T-helper 2 cell (primary cell): ENCODE data around the gene ZCCHC12.
"Not testable (repeated sequence)": the region's sequence is repeated elsewhere in the genome, so short reads cannot be mapped to it uniquely, and the experiment has no call there.

Experiments
- DNase-seq, 5 experiments: peaks; one replicate each; pipeline versions ENCODE4 v3.0.0 to v3.0.0-alpha.2; 2012 to 2022
- total RNA-seq, 2 donors: gene quantifications; one replicate each; lab custom pipeline; 2026; lab: John Stamatoyannopoulos, UW

ZCCHC12 gene
- total RNA-seq: 0.62 to 1.0 reads per million in 2 donors

DNA sequence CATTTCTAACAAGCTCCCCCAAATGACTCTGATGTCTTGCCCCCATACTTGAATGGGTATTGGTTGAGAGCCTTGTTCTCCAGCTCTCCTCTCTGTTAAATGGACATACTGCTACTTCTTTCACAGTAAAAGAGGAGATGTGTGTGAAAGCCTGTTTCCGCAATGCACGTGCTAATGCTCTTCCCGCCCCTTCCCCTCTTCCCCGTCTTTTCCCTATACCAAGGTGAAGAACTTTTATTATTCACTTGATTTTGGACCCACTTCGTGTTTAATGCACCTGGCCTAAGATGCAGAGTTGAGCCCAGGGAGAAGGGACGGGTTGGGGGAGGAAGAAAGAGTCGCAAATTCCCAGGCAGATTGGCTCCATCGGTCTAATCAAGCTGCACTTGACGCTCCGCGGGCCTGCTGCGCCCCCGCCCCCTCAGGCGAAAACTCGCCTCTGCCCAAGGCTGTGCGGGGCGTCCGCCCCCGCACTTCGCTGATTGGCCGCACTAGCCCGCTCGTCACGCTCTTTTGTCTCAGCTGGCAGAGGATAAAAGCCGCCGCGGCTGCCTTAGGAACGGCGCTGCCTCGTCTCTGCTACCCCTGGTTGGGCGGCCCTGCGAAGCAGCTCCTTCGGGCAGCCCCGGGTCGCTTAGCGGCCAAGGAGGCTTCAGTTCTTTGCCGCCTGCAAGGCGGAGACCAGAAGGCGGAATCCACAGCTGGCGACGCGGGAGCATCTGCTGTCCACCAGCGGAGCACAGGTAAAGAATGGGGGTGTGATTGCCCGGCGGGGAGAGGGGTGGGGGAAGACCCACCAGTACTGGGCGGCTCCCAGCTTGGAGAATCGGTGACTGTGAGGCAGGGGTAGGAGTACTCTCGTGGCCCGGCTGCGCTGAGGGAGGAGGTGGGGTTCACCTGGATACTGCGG lies at the start of gene ZCCHC12:
Gene ZCCHC12 (plus strand): TSS at position 562 of the 910 bp plus-strand sequence. CDS start 1,421 bp downstream, outside the sequence.
- DNase-seq: peak in 3 of 5 experiments; percentile 19 to 35 (median 28)

DNA sequence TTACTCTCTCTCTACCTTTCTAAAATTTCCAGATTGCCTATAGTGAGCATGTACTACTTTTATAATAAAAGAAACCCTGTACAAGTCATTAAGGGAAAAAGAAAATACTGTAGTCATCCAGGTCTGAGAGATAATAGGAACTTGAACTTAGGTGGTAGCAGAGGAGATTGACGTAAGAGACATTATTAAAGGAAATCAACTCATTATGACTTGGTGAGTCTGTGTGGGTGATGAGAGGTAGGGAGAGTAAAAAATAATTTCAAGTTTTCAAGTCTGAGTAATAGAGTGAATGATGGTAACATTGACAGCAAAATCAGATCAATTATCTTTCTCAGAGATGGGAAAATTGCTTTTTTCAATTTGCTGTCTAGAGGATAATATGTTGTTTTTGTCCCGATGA lies 44.0 kb upstream of the ZCCHC12 start:
- no peak for DNase-seq

DNA sequence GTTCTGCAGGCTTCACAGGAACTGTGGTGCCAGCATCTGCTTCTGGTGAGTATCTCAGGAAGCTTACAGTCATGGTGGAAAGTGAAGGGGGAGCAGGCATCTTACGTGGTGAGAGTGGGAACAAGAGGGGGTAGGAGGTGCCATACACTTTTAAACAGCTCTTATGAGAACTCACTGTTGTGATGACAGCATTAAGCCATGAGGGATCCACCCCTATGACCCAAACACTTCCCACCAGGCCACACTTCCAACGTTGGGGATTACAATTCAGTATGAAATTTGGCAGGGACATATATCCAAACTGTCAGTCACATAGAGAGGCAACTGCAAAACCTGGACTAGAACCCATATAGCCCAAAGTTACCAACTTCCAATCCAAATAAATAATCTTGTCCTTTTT lies 43.1 kb upstream of the ZCCHC12 start:
- no peak for DNase-seq

DNA sequence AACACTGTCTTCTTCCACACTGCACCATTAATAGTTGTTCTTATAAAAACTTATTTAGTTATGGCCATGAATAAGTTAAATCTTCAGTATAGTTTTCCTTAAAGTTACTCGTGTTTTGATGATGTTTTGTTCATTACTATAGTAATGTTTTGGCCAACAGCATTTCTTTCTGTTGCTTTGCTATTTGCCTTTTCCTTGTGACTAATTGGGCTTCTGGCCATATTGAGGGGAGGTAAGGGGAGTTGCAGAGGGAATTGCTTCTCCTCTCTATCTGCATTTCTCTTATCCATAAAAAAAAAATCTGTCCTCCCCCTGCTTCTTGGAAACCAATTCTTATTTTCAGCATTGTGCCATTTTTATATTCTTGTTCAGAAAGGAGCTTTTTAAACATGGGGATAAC lies 42.7 kb upstream of the ZCCHC12 start:
- DNase-seq: no peak

DNA sequence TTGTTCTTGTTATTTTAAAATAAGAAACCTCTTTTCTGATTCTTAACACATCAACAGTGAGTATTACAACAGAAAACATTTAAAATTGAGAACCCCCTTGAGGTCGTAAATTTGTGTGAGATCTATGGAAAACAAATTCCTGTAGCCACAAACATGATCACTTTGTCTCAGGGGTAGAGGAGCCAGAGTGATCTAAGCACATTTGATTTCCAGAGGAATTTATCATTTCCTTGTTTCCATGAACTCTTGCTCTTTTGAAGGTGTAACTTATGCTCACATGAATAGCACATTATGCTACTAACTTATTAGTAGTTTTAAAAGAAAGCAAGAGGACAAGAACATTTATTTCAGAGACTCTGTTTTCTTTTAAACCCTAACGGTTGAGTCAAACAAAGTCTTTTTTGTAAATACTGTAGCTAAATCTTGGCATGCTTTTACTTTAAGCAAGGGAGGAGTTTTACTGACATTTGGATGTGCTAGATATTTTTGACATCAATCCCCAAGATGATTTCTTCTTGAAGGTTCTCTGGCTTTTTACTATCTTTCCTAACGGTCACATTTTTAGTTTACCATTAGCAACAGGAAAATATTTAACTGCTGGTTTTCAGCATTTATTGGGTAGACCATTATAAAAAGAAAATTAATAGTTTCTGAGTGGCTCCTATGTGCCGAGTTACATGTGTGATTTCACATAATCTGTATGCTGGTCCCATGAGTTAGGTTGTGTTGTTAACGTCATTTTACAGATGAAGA lies 27.9 kb upstream of the ZCCHC12 start:
- DNase-seq: no peak

DNA sequence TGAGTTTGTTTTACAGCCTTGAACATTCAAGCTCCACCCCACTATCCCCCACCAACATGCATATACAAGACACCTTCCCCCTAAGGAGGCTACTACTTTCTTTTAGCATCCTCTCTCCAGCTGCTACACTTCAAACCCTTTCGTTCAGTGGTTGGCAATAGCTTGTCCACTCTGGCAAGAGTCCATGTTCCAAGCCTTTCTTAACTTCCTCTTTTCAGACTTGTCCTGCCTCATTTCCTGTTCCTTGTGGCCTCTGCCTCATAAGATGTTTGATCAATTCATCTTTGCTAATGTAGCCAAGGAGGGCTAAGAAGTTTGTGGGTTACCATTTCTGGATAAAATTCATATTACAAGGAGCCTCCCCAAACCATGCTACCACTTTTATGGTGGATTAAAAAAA lies 20.8 kb upstream of the ZCCHC12 start:
- DNase-seq: no peak

DNA sequence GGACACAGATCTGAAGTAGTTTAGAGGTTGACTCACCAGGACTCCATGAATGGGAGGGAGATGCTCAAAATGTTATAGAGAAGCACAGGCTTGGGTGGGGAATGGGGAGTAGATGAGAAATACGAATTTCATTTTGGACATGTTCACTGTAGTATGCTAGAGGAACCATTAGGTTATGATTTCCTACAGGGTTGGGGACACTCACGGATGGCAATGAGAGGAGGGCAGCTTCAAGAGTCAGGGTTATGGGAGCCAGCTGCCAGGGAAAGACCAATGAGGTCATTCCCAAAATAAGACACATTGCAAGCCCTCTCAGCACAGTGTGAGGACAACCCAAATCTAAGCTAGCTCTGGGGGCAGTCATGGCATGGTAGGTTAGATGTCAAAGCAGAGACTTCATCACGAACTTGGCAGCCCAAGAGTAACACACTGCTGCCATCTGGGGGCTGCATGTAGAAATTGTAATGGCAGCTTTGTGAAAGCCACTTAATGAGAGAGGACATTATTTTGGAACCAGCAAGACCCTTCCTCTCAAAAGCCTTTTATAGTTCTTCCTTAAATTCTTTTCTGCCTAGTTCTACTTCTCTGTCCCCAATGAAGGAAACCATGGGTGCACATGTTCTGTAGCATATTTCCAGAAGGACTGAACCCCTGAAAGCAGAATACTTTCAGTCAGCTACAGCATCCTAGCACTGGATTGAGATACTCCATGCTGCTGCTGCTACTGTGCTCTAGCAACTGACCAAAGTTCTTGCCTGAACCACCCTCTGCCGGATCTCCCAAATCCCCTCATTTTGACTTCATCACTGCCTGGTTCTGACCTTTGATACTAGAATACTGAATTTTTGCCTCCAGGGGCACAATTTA lies 16.2 kb upstream of the ZCCHC12 start:
- DNase-seq: peak in 1 of 5 experiments; percentile 42

DNA sequence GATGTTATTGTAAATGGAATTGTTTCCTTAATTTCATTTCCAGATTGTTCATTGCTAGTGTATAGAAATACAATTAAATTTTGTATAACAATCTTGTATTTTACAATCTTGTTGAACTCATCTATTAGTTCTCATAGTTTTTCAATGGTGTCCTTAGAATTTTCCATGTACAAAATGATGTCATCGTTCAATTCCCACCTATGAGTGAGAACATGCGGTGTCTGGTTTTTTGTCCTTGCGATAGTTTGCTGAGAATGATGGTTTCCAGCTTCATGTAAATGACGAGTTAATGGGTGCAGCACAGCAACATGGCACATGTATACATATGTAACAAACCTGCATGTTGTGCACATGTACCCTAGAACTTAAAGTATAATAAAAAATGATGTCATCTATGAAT lies 6.4 kb upstream of the ZCCHC12 start:
- not testable (repeated sequence) for DNase-seq

DNA sequence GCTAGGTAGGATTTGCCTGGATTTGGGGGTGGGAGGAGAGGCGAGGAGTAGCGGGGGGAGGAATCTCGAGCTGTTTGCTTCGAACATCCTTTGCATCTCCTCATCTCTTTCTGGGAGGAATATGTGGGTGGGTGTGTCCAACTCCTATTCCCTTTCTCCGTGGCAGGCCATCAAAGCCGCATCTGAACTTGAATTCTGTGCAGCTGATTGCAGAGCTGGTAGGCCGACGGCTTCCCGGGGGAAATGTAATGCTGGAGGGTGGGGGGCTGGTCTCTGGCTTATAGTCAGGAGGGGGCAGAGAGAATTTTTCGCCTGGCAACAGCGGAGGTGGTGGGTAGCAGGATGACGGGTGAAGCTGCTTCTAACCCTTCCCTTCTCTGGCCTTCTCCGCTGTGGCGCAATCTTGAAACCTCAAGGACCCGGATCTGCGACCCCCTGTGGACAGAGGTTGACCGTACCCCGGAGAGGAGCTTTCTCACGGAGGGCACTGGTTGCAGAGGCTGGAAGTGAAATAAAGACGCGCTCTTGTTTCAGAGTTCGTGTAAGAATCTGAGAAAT lies 628 bp downstream of the ZCCHC12 start:
- DNase-seq: no peak

DNA sequence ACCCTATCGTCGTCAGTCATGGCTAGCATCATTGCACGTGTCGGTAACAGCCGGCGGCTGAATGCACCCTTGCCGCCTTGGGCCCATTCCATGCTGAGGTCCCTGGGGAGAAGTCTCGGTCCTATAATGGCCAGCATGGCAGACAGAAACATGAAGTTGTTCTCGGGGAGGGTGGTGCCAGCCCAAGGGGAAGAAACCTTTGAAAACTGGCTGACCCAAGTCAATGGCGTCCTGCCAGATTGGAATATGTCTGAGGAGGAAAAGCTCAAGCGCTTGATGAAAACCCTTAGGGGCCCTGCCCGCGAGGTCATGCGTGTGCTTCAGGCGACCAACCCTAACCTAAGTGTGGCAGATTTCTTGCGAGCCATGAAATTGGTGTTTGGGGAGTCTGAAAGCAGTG lies 1.6 kb downstream of the ZCCHC12 start:
- no peak for DNase-seq

DNA sequence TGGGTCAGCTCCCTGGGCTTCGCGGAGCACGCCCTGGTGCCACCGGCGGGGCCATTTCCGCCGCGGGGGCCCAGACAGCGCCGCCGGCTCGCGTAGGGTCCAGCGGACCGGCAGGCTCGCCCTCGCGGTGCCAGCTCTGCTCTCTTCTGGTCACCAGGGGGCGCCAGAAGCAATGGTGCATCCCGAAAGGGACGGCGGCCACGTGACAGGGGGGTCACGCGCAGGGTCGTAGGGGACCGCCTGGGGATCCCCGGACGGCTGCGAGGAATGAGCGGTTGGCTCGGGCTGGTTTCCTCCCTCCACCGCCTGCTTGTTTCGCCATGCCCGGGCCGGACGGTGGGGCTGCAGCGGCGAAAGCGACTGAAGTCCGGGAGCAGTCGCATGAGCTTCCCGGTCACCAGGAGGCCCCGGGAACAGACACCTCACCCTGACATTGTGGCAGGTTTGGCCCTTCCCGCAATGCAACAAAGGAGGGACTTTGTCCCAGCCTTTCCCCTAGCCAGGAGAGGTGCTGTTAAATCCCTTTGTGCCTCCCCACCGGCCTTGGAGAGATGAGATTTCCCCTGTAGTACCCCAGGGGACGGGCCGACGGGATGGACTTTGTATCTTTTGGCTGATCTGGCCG lies 15.8 kb downstream of the ZCCHC12 start:
- peak; percentile 11 to 41 (median 24) for DNase-seq

DNA sequence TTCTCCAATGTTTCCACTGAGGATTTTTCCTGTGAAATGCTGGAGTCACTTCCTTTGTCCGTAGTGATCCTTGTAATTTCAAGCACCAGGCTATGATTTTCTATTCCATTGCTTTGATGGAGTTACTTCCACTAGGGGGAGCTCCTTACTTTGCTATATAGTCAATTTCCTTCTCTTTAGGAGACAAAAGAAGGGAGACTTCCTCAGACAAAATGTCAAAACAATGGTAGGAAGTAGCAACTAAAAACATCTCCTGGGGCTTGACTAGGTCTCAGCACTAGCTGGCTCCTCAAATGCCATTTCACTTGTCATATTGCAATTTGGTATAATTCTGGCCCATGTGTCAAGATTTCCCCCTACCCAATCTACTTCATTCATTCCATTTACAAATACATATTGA lies 24.1 kb downstream of the ZCCHC12 start:
- peak in 2 of 5 experiments; percentile 15 to 20 for DNase-seq

DNA sequence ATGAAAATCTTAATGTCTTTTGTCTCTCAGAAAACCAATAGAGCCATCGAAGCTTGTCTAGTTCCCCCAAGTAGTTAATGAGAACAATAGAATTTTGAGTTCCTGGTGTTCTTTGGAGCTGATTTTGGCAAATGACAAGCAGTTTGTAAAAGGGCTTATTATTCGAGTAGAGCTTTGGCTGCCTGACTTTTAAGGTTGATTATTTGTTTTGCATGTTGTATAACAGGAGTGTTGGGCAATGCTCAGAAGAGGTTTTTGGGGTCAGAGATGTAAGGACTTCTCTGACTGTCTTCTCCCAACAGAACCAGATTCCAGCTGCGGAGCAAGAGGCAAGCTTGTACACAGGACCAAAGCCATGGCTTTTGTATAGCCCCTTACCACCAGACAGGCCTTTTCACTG lies 30.0 kb downstream of the ZCCHC12 start:
- DNase-seq: no peak

DNA sequence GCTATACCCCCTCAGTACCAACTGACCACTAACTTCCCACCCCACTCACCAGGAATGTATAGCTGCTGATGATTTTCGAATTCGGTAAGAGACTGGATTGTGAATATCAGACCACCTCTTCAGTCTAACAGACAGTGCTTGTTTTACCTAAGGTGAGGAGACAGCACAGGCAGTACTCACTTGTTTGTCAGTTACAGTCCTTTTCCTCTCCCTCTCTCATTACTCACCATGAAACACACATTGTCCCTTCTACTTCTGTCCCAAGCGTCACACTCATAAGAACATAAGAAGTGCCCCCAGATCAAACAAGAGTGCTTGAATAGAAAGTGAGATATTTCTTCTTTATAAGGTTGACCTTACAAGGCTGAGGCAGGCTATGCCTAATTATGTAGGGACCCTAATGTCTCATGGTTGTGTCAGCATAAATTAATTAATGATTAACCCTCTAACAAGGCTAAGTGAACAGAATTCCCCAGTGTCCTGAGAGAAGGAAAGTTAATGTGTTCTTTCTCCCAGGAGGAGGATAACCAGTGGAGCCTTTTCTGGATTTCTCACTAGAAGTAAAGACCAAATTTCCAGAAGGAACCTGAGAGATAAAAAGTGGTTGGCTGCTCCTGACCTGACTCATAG lies 32.2 kb downstream of the ZCCHC12 start:
- no peak for DNase-seq

DNA sequence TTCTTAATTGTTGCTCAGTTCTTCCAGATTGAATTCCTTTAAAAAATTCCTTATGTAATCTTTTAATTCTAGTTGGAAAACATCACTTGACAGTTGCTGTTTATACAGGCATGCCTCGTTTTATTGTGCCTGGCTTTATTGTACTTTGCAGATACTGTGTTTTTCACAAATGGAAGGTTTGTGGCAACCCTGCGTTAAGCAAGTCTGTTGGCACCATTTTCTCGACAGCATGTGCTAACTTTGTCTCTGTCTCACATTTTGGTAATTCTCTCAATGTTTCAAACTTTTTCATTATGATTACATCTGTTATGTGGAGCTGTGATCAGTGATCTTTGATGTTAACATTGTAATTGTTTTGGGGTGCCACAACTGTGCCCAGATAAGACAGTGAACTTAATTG lies 33.4 kb downstream of the ZCCHC12 start:
- DNase-seq: no peak

DNA sequence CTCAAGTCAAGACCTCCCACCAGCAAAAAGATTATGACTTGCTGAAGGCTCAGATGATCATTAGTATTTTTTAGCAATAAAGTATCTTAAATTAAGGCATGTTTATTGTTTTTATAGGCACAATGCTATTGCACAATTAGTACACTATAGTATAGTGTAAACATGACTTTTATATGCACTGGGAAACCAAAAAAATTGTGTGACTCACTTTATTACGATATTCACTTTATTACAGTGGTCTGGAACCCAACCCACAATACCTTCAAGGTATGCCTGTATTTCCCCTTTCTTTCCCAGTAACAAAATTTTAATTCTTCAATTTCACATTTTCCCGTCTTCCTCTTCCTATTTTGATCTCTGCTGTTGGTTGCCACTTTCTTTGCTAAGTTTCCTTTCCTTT lies 37.7 kb downstream of the ZCCHC12 start:
- DNase-seq: no peak

DNA sequence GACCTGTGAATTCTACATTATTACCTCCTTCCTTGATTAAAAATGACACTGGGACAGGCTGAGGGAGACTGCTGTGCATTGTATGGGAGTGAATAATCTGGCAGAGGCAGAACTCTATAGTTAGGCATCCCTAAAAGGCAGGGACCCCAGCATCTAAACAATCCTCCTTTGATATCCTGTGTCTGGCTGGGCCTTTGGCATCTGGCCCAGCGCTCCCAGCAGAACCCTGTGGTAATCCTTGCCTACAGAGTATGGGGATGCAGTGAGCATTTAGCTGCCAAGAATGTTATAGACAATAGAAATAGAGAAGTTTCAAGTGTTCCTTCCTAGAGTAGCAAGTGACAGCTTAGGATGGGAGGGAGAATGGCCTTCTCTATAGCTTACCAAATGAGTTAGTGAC lies 38.5 kb downstream of the ZCCHC12 start:
- no peak for DNase-seq

DNA sequence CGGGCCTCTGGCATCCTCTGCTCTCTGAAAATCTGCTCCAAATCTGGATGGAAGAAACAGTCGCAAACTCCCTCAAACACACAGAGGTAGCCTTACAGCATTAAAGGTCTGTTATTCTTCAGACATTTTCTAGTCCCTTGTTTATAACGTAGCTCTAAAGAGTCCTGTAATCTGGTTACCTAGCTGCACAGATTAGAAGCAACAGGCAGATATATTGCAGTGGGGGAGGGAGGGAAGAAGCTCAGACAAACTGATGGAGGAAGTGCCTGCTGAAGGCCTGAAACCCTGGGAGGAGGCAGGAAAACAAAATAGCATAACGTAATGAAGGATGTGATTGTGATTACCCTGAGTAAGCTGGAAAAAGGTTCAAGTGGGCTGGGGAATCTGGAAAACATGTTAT lies 39.4 kb downstream of the ZCCHC12 start:
- DNase-seq: no peak

DNA sequence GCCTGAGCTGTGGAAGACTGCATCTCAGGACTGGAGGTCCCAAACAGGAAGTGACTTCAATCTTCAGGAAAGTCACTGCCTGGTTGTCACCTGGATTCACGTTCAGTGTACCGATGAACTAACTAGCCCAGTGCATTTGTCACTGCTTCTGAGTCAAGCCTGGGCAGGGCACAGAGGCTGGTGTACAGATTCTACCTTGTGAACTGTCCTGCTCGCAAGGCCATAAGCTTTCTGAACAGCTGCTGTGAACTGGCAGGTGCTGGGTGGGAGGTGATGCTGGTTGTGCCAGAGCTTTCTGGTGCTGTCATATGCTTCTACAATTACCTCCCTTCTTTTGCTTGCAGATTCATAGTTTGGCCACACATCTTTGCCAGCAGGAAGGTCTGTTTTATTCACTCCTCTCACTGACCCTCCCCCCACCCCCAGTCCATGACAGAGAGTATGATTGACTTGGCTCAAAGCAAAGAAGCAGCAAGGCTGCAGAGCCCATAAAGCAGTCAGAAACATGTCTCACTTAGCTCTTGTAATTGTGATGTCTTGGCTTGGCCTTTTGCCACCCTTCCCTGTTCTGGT lies 40.5 kb downstream of the ZCCHC12 start:
- no peak for DNase-seq

DNA sequence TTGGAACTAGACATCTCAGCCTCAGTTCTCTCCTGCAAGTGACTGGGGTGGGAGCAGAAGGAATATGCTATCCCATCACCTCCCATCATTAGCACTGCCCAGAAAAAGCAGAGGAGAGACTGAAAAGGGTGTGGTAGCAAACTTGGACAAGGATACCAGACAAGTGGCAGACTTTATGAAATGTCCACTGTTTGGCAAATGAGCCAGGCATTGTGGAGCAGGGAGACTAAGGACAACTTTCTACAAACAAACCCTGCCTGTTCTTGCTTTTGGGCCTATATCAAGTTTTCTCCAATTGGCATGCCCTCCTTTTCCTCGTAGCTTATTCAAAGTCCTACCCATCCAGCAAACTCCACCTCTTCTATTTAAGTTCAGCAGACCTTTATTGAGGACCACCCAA lies 41.6 kb downstream of the ZCCHC12 start:
- DNase-seq: no peak

DNA sequence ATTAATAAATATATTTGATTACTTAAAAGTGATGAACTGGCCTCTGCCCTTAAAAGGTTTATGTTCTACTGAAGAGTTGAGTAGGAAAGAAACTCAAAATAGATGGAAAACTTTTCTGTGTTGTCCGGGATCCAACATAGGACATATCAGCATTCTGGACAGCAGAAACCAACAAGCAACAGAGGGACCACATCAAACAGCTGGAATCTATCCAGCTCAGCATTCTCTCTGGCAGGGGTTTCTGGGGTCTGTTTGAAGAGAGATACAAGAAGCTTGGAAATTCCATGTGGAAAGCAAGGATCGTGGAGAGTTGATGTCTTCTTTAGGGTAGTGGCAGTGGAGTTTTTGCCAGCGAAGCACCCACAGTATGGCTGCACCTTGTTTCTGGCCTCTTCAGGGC lies 43.6 kb downstream of the ZCCHC12 start:
- DNase-seq: no peak
